ENCODE data around the gene EPHB1.

- TF ChIP-seq ZNF274 (IDR thresholded peaks at IDR 0.05; ENCODE audit: low read depth, low read length), result no peak
- TF ChIP-seq YY1 (IDR thresholded peaks at IDR 0.05; ENCODE audit: insufficient read depth, insufficient read length), result no peak
- TF ChIP-seq SUZ12 (IDR thresholded peaks at IDR 0.05; ENCODE audit: extremely low read depth, insufficient read depth, insufficient read length), result no peak
Measured at GRCh38 chr3:134937256-134938028, 142.4 kb downstream of the EPHB1 start.

All from NT2/D1 (cell line).